GM19239 (cell line): ENCODE data around the gene VTA1.

Source experiments
- DNase-seq: peaks from one replicate; pipeline ENCODE4 v3.0.0; 2011; ENCODE audit warnings: low spot score; ENCODE audit not compliant: insufficient read length
- FAIRE-seq: peaks from 2 replicates; lab custom pipeline; 2011; peaks lifted over from hg19 to GRCh38; lab: Jason Lieb, UNC

VTA1 gene

GRCh38 chr6:142255785-142256184, 108.7 kb downstream of the VTA1 start:
- FAIRE-seq (no peak), DNase-seq (no peak)

- no peak for DNase-seq
Observed at GRCh38 chr6:142258305-142258704, 111.2 kb downstream of the VTA1 start.

GRCh38 chr6:142258757-142259156, 111.7 kb downstream of the VTA1 start:
- DNase-seq = no peak
- FAIRE-seq = no peak

More at GRCh38 chr6:142258305-142258704, 111.2 kb downstream of the VTA1 start:
- FAIRE-seq = no peak

GRCh38 chr6:142260748-142261147, 113.7 kb downstream of the VTA1 start:
- FAIRE-seq = no peak
- no peak for DNase-seq

GRCh38 chr6:142262231-142262630, 115.2 kb downstream of the VTA1 start:
- FAIRE-seq (no peak), DNase-seq (no peak)

GRCh38 chr6:142265476-142265875, 118.4 kb downstream of the VTA1 start:
- DNase-seq (no peak), FAIRE-seq (no peak)

- FAIRE-seq (no peak), DNase-seq (no peak)
Observed at GRCh38 chr6:142266060-142266459, 119.0 kb downstream of the VTA1 start.

- no peak for FAIRE-seq
- DNase-seq = no peak
Observed at GRCh38 chr6:142271476-142271875, 124.4 kb downstream of the VTA1 start.
